GM21717 (cell line): ENCODE results near the gene TC2N.
"Not testable (repeated sequence)": the region's sequence is repeated elsewhere in the genome, so short reads cannot be mapped to it uniquely, and the experiment has no call there.

Source experiments
- ATAC-seq: cut with Tn5 transposase; IDR thresholded peaks from one replicate; pipeline ENCODE4 v1.9.1; 2021; ENCODE audit warnings: mild to moderate bottlenecking, moderate library complexity; ENCODE audit not compliant: unreplicated experiment

TC2N gene

DNA sequence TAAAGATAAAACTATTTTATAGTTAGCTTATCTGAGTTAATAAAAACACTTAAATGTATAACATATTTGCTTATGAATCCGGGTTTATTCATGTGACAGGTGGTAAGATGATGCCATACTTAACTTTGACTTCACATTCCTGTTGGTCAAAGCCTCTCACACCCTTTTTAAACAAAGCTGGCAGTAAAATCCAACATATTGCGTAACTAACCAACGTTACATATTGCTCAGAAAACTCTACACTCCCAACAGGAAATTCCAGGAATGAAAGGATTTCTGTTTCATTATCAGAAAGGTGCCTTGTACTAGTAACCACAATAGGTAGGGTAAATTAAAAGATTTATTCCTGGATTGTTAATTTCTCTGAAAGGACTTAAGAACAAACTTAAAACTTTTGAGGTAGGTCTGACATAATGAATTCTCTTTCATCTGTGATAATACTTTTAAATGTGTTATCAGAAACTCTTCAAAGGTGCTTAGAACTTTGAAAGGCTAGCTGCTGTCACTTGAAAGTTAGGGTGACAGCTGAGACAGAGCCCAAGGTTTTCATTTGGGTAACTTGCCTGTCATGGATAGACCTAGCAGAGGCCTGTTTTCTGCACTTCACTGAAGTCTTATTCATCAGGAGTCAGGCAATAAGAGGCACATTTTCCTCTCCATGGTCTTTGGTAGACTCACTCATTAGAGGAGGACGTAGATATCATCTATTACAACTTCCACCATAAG lies 111.6 kb downstream of the TC2N start:
- no peak for ATAC-seq

DNA sequence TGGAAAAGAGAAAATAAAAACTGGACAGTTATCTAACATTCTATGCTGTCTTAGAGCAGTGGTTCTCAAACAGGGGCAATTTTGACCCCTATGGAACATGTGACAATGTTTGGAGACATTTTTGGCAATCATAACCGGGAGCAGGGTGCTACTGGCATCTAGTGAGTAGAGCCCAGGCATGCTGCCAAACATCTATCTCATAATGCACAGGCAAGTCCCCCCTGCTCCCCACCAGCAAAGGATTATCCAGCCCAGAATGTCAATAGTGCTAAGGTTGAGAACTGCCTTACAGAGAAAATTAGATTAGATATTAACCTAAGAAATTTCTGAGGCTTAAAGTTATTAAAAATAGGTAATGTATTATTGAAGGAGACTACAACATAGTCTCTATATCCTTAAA lies 112.5 kb downstream of the TC2N start:
- no peak for ATAC-seq

DNA sequence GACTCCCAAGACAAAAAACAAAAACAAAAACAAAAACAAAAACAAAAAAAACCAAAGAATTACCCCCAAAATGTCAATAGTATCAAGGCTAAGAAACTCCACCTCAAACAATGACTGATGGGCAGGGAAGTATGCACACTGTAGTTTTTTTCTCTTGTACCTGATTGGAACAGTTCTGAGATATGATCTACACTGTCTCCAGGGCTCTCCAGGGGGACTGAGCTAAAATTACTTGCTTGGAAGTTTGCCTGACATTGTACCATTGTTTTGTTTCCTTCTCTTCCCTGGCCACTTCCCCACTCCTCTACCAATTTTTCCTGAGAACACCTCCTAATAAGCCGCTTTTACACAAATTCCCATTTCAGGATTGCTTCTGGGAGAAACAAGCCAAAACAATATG lies 113.2 kb downstream of the TC2N start:
- ATAC-seq = no peak

DNA sequence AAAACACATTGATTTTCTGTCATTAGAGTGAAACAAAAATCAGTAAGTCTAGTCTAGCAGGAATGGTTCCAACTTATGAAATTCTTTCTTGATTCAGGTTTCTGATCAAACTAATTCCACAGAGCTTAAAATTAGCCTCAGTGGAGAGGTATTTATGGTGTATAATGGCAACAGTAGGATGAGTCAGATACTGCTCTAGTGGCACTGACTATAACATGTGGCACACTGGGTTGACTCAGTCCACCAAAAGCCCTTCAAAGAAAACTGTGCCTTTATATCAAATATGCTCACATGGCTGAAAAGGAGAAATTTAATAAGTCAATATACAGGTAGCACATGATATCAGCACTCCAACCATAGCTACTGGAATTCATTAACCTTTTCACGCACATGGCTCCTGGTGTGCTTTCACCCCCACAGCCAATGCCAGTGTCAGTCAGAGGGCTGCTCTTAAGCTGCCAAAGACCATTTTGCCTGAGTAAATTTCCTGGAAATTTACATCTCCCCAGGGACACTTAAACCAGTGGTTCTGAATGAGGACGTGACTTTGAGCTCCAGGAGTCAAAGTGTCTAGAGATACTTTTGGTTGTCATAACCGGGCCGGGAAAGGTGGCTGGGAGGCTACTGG lies 113.7 kb downstream of the TC2N start:
- ATAC-seq = no peak

DNA sequence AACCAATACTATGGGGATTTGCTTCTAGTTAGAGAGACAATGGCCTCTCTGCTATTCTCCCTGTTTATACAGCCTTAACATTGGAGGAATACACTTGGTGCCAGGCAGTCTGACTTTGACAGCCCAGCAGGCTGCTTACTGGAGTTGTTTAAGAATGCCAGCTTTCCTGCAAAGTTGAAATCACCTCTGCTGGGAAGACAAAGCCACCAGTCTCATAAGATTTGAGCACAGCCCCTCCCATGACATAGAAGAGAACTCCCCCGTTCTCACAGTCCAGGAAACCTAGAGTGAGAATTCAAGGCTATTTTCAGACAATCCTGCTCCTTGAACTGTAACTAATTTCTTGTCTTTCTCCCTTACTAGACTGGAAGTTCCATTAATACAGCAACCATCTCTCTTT lies 114.4 kb downstream of the TC2N start:
- ATAC-seq = no peak

DNA sequence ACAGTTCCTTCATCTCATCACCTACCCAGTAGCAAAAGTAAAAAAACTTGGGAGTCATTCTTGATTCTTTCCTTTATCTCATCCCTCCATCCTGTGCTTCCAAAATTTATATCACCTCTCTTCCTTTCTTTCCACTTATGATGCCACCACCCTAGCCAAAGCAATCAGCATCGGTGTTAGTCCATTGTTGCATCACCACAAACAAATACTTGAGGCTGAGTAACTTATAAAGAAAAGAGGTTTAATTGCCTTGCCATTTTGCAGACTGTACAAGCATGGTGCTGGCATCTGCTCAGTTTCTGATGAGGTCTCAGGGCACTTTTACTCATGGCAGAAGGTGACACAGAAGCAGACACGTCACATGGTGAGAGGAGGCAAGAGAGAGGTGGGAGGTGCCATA lies 115.6 kb downstream of the TC2N start:
- no peak for ATAC-seq

DNA sequence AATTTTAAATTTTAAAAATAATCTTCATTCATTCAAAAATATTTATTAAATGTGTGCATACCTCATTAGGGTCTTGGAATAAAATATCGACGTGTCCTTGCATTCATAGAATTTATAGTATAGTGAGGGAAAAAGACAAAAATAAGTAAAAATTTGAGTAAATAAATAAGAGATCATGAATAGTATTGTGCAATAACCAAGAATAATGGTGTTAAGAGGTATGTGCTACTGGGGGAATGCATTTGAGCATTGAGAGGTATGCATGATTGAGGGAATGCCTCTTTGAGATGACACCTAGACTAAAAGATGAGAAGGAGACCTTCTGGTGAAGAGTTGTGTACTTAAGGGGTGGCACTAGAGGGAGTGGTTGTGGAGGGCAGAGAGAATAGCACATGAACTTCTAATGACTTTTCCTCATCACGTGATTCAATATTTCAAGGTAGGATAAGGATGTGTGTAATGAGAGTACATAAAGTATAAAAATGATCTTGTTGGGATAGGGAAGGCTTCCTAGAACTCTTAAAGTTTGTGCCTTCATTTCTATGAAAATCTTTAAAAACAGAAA lies 116.6 kb downstream of the TC2N start:
- no peak for ATAC-seq

DNA sequence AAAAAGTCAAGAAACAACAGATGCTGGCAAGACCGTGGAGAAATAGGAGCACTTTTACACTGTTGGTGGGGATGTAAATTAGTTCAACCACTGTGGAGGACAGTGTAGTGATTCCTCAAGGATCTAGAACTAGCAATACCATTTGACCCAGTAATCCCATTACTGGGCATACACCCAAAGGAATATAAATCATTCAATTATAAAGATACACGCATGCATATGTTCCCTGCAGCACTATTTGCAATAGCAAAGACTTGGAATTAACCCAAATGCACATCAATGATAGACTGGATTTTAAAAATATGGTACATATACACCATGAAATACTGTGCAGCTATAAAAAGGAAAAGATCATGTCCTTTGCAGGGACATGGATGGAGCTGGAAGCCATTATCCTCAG lies 117.5 kb downstream of the TC2N start:
- no peak for ATAC-seq

DNA sequence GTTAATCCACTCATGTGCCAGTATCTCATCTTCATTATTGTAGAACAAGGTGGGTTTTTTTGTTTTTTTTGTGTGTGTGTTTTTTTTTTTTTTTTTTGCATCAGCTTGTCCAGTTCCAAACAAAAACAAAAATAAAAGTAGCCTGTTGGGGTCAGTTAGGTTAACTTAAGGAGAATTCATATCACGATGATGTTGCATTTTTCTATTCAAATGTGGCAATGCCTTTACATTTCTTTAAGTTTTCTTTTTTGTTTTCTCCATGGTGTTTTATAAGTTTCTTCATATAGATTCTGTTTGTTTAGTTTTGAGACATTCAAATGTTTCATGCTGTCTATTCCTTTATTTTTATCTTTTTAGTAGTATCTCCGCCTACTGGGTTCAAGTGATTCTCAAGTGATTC lies 119.3 kb downstream of the TC2N start:
- ATAC-seq = no peak

DNA sequence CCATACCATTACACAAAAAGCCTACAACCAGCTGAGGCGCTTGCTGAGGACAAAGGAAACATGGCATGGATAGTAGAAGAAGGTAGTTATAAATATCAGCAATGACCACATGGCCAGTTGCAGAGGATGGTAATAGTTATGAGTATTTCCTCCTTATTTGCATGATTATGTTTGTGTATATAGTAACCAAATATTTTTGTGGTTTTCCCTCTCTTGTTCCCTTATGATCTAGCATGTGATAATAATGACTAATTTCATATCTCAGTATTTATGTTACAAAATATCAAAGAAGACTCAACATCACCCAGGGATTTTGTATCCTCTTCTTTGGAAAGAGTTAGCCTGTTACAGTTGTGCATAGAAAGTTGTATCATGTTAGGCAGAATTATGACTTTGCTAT lies 122.0 kb downstream of the TC2N start:
- ATAC-seq = no peak

DNA sequence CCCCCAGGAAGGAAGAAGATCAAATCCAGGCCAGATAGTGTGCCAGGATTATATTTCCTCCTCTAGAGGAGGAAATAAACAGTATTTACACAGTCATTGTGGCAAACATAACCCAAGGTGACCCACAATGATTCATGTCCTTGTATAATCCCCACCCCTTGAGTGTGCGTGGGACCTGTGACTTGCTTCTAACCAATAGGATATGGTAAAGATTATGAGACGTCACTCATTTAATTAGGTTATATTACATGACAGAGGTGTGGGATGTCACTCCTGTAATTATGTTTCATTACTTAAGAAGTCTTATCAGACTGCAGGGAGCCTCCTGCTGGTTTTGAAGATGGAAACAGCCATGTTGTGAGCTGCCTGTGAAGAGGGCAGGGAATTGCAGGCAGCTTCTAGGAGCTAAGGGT lies 123.3 kb downstream of the TC2N start:
- no peak for ATAC-seq

DNA sequence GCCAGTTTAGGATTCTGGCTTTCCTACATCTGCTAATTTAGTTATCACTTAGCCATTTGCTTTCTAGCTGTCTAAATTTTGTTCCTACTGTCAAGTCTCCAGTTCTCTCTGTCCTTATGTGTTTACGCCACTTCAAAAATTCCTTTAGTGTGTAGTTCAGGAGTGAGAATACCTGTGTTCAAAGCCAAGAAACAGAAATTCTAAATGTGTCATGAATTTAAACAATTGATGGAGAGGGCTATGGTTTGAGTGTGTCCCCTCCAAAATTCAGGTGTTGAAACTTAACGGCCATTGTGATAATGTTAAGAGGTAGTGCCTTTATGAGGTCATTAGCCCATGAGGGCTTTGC lies 124.1 kb downstream of the TC2N start:
- no peak for ATAC-seq

DNA sequence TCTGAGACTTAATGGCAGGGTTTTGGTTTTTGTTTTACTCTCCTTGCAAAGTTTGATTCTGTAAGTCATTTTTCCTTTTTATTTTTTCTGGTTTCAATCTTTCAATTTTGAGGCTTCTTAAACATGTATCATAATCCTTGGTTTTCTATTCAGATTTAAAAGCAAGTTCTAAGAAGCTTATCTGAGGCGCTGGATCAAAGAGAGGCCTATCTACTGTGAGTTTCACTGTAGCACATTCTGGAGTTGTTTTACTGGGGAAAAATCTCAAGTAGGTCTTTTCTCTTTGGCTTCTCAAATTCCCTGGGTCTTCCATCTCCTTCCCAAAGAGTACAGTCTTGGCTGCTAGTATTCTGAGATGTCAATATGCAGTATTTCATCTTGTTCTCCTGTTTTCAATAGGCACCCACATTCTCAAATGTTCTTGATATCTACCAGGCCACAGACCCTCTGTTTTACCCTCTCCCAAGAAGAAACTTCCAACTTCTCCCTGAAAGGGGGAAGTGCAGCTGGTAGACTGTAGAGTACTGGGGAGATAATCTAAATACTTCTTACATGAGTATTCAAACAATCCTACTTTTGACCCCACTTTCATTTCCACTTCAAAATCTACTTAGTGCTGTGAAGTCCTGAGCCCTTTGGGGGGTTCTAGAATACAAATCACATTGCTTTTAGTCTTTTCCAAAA lies 124.6 kb downstream of the TC2N start:
- ATAC-seq = no peak

DNA sequence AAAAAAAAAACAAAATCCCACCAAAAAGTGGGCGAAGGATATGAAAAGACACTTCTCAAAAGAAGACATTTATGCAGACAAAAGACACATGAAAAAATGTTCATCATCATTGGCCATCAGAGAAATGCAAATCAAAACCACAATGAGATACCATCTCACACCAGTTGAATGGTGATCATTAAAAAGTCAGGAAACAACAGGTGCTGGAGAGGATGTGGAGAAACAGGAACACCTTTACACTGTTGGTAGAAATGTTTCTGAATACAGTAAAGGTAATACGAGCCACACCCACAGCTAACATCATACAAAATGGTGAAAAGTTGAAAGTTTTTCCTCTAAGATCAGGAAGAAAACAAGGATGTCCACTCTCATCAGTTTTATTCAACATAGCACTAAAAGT lies 127.5 kb downstream of the TC2N start:
- ATAC-seq = not testable (repeated sequence)

DNA sequence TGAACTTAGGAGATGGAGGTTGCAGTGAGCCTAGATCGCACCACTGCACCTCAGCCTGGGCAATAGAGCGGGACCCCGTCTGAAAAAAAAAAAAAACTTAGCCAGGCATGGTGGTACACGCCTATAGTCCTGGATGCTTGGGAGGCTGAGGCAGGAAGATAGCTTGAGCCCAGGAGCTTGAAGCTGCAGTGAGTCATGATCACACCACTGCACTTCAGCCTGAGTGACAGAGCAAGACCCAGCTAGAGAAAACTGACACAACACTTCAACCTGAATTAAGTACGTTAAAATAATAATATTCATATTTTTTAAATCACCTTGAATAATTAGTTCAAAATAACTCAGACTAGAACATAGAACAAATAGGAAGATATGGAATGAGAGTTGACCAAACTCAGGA lies 129.7 kb downstream of the TC2N start:
- no peak for ATAC-seq

DNA sequence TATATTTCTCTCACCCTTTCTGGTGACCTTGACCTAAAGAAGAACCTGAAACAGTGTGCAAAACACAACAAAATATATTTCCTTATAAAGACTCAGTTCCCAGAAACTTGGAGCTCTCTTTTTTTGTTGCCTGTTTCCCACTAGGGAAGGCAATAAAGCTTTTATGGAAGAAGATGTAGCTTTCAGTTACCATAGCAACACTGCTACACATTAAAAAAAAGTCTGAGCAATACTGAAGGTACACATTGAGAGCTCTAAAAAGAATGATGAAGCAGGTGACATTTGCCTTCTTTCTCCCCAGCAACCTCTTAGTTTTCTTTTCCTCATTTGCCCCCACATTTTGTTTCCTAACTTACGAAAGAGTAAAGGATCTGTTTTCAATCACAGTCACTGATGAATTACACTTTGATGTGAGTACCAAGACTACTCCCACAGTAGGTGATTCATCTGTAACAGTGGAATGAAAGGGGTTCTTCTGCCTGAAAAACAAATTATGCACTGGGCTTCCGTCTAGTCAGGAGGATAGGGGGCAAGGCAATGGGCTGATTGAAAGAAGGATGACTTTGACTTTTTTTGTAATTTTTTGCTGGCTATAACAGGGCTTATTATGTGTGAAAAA lies 134.4 kb downstream of the TC2N start:
- no peak for ATAC-seq

DNA sequence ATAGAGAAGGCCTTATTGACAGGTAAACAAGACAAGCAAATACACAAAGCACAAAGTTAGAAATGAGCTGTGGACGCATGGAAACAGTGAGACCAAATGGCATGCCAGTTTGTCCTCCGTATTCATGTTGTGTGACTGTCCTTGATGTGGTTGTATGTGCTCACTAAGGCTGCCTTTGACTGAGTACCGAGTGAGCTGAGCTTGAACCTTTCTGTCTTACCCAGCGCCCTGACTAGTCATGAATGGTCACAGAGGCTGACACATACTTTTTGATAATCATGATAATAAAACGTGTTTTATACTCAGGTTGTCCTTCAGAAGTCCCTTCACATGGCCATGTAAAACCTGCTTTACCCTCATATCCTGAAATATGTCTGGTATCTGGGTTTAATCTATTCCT lies 134.9 kb downstream of the TC2N start:
- no peak for ATAC-seq

DNA sequence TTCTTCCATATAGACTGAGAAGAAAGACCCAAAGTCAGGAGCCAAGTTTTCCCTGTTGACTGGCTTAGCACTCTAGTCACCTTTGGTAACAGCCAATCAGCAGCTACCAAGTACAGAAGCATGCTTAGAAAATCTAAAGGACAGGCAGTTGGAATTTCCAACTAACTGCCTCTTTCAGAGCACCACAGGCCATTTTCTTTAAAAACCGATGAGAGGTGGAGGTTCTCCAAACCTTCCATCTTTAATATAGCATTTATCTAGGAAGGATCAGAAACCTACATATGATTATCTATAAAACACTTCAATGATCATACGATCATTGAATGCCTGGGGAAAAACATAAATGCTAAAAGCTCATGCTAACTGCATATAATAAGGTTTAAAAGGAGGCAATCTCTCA lies 135.3 kb downstream of the TC2N start, which contains the start of gene CATSPERB:
Gene CATSPERB, minus strand, starts transcription at position 101 of the 400 bp plus-strand sequence. CDS start 2,607 bp downstream, outside the sequence.
- ATAC-seq = no peak

DNA sequence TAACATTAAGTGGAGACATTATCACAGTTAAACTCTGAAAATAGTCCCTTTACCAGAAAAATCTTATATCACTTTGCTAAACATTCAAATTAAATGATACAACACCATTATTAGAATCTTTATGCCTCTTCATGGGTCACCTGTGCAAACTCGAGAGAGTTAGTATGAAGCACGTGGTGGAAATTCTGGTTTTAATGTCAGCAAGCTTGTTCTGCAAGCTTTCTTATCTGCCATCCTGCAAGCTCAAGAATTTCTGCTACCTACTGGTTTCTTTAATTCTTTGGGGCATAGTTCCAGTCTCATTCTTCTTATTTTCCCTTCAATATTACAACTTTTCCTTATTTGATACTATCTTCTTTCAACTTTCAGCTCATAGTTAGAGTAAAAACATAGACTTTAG lies 136.3 kb downstream of the TC2N start:
- no peak for ATAC-seq

DNA sequence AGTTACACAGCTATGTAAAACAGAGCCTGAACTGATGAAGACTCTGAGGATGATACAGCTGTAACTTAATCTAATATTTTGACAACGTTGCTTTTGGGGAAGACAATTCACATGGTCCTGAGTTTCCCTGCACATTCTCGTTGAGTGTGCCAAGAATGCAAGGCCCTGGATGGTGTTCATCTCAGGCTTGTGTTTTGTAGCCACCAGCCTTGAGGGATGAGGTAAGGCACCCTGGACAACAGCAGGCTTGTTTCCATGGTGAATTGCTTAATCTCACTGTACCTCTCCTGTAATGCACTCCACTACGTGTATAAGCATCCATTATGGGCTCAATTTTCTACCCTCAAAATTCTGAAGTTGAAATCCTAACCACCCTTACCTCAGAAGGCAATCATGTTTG lies 137.6 kb downstream of the TC2N start:
- no peak for ATAC-seq
